Stomach (tissue), 9 donors: ENCODE results near the gene LIN9. TPM values are rescaled to one million over a fixed set of nuclear protein-coding genes. Genes with fewer than 3 reads are reported as not detected.
A peak's percentile ranks its signal among the peaks of the same experiment; 100 is the strongest.

ENCODE experiments used
- DNase-seq, 2 donors: peaks; one replicate each; pipeline versions ENCODE4 v3.0.0 to v3.0.0-alpha.2; 2013 to 2019
- H3K27ac ChIP-seq, 5 donors: fragments of 200-600 bp in 4 of 5; sonication (generic) in 4 of 5; one replicate each; pipeline ENCODE4 v1.5.1; 2013 to 2019; ENCODE audit warnings: mild to moderate bottlenecking in 1 of 5, moderate library complexity in 1 of 5
- H3K27me3 ChIP-seq, 3 donors: fragments of 200-600 bp; sonication (generic); one replicate each; pipeline ENCODE4 v1.5.1; 2017 to 2019; ENCODE audit warnings: mixed run types in 1 of 3
- H3K36me3 ChIP-seq, 4 donors: fragments of 200-600 bp; sonication (generic); 1 replicate in 3 of 4; 2 replicates in 1 of 4; pipeline ENCODE4 v1.5.1; 2016 to 2019
- H3K4me1 ChIP-seq, 4 donors: fragments of 200-600 bp; sonication (generic); one replicate each; pipeline ENCODE4 v1.5.1; 2016 to 2019
- H3K4me3 ChIP-seq, 4 donors: fragments of 200-600 bp; sonication (generic) in 3 of 4; one replicate each; pipeline ENCODE4 v1.5.1; 2016 to 2019; ENCODE audit warnings: mild to moderate bottlenecking in 1 of 4
- H3K9me3 ChIP-seq, 4 donors: fragments of 200-600 bp; sonication (generic); one replicate each; pipeline ENCODE4 v1.5.1; 2016 to 2019
- EP300 ChIP-seq: sonication (generic); formaldehyde crosslinking; IDR thresholded peaks from one replicate; pipeline ENCODE4 v1.6.1; 2017; ENCODE audit warnings: antibody characterized with exemption
- POLR2A ChIP-seq, 4 donors: fragments of 450-650 bp; IDR thresholded peaks; one replicate each; pipeline ENCODE4 v1.6.1; 2016; ENCODE audit warnings: antibody characterized with exemption in 4 of 4, control low read depth in 2 of 4, mild to moderate bottlenecking in 1 of 4, moderate library complexity in 1 of 4
- POLR2AphosphoS5 ChIP-seq, 3 donors: sonication (generic); formaldehyde crosslinking; IDR thresholded peaks; one replicate each; pipeline ENCODE4 v1.6.1; 2016; ENCODE audit warnings: antibody characterized with exemption in 3 of 3
- WGBS, 5 donors: extraction: QIAGEN DNeasy Blood & Tissue Kit in 3 of 5; methylation state at CpG; one replicate each; pipeline versions ENCODE4 v1.1.5 to v1.1.7; 2013 to 2018; 5-methylcytosine and 5-hydroxymethylcytosine counted together
- intact Hi-C: fragments of 100-400 bp; cut with DNase I; formaldehyde crosslinking; loops from one replicate; pipeline ENCODE4 v1.15.1; 2023; ENCODE audit warnings: low total_unique reads
- polyA plus RNA-seq, 3 donors: library from polyadenylated mRNA; stranded (reverse); fragments of 200-250 nt; gene quantifications; one replicate each; pipeline ENCODE4 v1.2.3, GENCODE V29; 2013
- total RNA-seq, 5 donors: library from RNA; depleted of rRNA; stranded (reverse); fragments of >200 nt; gene quantifications; one replicate each; pipeline versions ENCODE4 v1.1.0 to v1.2.3, GENCODE V29; 2014 to 2016
- TF ChIP-seq, protein P1 (sequence below), 7 experiments: fragments of 450-650 bp in 4 of 7; fragments of 200-600 bp in 3 of 7; sonication (generic) in 3 of 7; IDR thresholded peaks; one replicate each; pipeline ENCODE4 v1.5.1; 2016 to 2019; ENCODE audit warnings: antibody characterized with exemption in 7 of 7, control low read depth in 2 of 7, mild to moderate bottlenecking in 1 of 7
- donor health status: healthy with polysubstance abuse.
- donor health status: Bipolar disorder and iron deficiency.
- donor health status: healthy.

LIN9 gene
- total and polyA plus RNA-seq, 8 donors, result 1.3 to 45.5 (median 2.9) TPM; not detected in 1

GRCh38 chr1:226355016-226355415 is 46.1 kb upstream of the LIN9 start:
- Histone ChIP-seq H3K4me1 (peaks cover 7 to 22% (median 15%) of the 10 kb centered on the region in 4 donors), H3K36me3 (peaks cover 5 to 42% (median 39%) of the 10 kb centered on the region in 4 donors), H3K27me3 (no peaks in the 10 kb centered on the region), H3K4me3 (no peak overlapping the region), H3K27ac (peak overlapping the region in 2 of 5 donors; percentile 38 to 46), H3K9me3 (no peaks in the 10 kb centered on the region)
- intact Hi-C loops, result no loop called here
- DNase-seq, result no peak
- TF ChIP-seq POLR2A (IDR thresholded peaks at IDR 0.05) (no peak), EP300 (no peak)
- WGBS, 5 donors, result 93 to 98% (median 97%) methylated on average over 9 to 10 of the region's 10 CpGs

- Histone ChIP-seq H3K36me3 (peaks cover 0 to 31% (median 28%) of the 10 kb centered on the region in 4 donors), H3K9me3 (no peaks in the 10 kb centered on the region), H3K27me3 (no peaks in the 10 kb centered on the region), H3K4me1 (peaks cover 12 to 28% (median 21%) of the 10 kb centered on the region in 4 donors), H3K27ac (no peak overlapping the region), H3K4me3 (no peak overlapping the region)
- TF ChIP-seq POLR2AphosphoS5 (IDR thresholded peaks at IDR 0.05), result no peak
- TF ChIP-seq EP300, result no peak
- TF ChIP-seq POLR2A (IDR thresholded peaks at IDR 0.05), result no peak
- TF ChIP-seq, protein P1, sequence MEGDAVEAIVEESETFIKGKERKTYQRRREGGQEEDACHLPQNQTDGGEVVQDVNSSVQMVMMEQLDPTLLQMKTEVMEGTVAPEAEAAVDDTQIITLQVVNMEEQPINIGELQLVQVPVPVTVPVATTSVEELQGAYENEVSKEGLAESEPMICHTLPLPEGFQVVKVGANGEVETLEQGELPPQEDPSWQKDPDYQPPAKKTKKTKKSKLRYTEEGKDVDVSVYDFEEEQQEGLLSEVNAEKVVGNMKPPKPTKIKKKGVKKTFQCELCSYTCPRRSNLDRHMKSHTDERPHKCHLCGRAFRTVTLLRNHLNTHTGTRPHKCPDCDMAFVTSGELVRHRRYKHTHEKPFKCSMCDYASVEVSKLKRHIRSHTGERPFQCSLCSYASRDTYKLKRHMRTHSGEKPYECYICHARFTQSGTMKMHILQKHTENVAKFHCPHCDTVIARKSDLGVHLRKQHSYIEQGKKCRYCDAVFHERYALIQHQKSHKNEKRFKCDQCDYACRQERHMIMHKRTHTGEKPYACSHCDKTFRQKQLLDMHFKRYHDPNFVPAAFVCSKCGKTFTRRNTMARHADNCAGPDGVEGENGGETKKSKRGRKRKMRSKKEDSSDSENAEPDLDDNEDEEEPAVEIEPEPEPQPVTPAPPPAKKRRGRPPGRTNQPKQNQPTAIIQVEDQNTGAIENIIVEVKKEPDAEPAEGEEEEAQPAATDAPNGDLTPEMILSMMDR (IDR thresholded peaks at IDR 0.05), result no peak
- no peak for DNase-seq
- intact Hi-C loops, result no loop called here
- 65 to 76% (median 72%) methylated on average over 14 to 15 of the region's 15 CpGs for WGBS, 5 donors
These were observed 44.9 kb upstream of the LIN9 start for GRCh38 chr1:226353698-226354525.

DNA sequence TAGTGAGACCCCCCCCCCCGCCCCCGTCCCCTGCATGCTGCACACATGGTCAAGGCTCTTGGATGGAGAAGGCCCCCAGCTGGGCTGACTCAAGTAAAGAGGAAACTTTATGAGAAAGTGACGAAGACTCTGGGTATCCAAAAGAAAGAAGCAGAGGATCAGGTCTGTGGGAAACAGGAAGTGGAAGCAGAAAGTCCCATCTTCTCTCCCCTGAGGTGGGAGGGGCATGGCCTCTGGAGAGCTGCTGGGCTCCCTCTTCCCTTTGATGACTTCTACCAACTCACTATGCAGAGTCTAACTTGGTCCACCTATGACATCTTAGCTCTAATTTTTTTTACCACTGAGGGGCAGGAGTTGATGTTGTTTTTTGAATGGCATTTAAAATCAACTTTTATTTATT is 42.7 kb upstream of the LIN9 start:
- no peak for DNase-seq
- H3K4me1 ChIP-seq, result peaks cover 12 to 27% (median 20%) of the 10 kb centered on the region in 4 donors
- no peaks in the 10 kb centered on the region for H3K9me3 ChIP-seq
- no peak overlapping the region for H3K27ac ChIP-seq
- no peaks in the 10 kb centered on the region for H3K27me3 ChIP-seq
- H3K4me3 ChIP-seq, result no peak overlapping the region
- intact Hi-C loops, result no loop called here
- WGBS, 5 donors, result 74 to 90% (median 85%) methylated on average over 3 of the region's 3 CpGs
- TF ChIP-seq POLR2A (IDR thresholded peaks at IDR 0.05), result no peak
- TF ChIP-seq, protein P1 (IDR thresholded peaks at IDR 0.05), result no peak
- TF ChIP-seq EP300, result no peak
- no peak for TF ChIP-seq POLR2AphosphoS5 (IDR thresholded peaks at IDR 0.05)
- H3K36me3 ChIP-seq, result peaks cover 0 to 12% (median 9%) of the 10 kb centered on the region in 4 donors

DNA sequence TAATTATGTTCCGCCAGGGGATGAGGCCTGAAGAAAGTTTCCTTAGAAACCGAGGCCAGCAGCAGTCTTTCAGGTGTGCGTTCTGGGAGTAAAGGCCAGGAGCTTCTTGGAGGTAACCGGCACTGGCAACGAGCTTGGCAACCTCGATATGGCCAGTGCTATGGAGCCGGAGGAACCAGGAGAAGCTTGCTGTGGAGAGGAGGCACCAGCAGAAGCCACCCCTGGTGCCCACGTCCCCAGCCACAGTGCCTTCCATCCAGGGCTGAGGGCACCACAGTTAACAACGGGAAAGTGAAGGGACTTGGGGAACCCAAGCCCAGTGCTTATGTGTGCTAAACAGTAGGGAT is 41.5 kb upstream of the LIN9 start:
- DNase-seq, result peak in 1 of 2 donors; percentile 39
- WGBS, 5 donors, result 25 to 46% (median 34%) methylated on average over 9 of the region's 9 CpGs
- TF ChIP-seq, protein P1 (IDR thresholded peaks at IDR 0.05), result no peak
- TF ChIP-seq EP300, result no peak
- TF ChIP-seq POLR2A (IDR thresholded peaks at IDR 0.05), result no peak
- TF ChIP-seq POLR2AphosphoS5 (IDR thresholded peaks at IDR 0.05), result no peak
- peaks cover 12 to 27% (median 14%) of the 10 kb centered on the region in 4 donors for H3K4me1 ChIP-seq
- no peaks in the 10 kb centered on the region for H3K27me3 ChIP-seq
- no peak overlapping the region for H3K4me3 ChIP-seq
- intact Hi-C loops, result no loop called here
- H3K36me3 ChIP-seq, result peaks cover 0 to 4% (median 3%) of the 10 kb centered on the region in 4 donors
- H3K9me3 ChIP-seq, result no peaks in the 10 kb centered on the region
- peak overlapping the region; percentile 45 to 70 (median 57) for H3K27ac ChIP-seq
